Thyroid gland (tissue), 4 donors: ENCODE results near the gene SH2D1B. TPM values are rescaled to one million over a fixed set of nuclear protein-coding genes. Genes with fewer than 3 reads are reported as not detected.

ENCODE experiments used
- DNase-seq, 2 donors: peaks; one replicate each; pipeline ENCODE4 v3.0.0-alpha.2; 2019
- H3K27ac ChIP-seq, 3 donors: fragments of 200-600 bp; sonication (generic); 1 replicate in 2 of 3; 2 replicates in 1 of 3; pipeline ENCODE4 v1.5.1; 2016 to 2019; ENCODE audit warnings: mild to moderate bottlenecking in 1 of 3, moderate library complexity in 1 of 3
- H3K27me3 ChIP-seq: fragments of 200-600 bp; sonication (generic); one replicate; pipeline ENCODE4 v1.5.1; 2019
- H3K36me3 ChIP-seq, 2 donors: fragments of 200-600 bp; sonication (generic); one replicate each; pipeline ENCODE4 v1.5.1; 2016 to 2019
- H3K4me1 ChIP-seq, 2 donors: fragments of 200-600 bp; sonication (generic); one replicate each; pipeline ENCODE4 v1.5.1; 2017 to 2019
- H3K4me3 ChIP-seq, 3 donors: fragments of 200-600 bp; sonication (generic); replicated peaks in 1 of 3; 1 replicate in 2 of 3; 2 replicates in 1 of 3; pipeline ENCODE4 v1.5.1; 2016; ENCODE audit warnings: mild to moderate bottlenecking in 1 of 3
- H3K9me3 ChIP-seq: fragments of 200-600 bp; sonication (generic); one replicate; pipeline ENCODE4 v1.5.1; 2017
- CTCF ChIP-seq, 6 experiments: fragments of 200-600 bp in 3 of 6; fragments of 450-650 bp in 3 of 6; sonication (generic) in 3 of 6; IDR thresholded peaks; one replicate each; pipeline ENCODE4 v1.5.1; 2016 to 2019; ENCODE audit warnings: antibody characterized with exemption in 6 of 6, mild to moderate bottlenecking in 2 of 6, inconsistent platforms in 1 of 6, moderate library complexity in 1 of 6
- POLR2A ChIP-seq, 2 donors: fragments of 450-650 bp; IDR thresholded peaks; one replicate each; pipeline ENCODE4 v1.6.1; 2017; ENCODE audit warnings: antibody characterized with exemption in 2 of 2, mild to moderate bottlenecking in 2 of 2, moderate library complexity in 1 of 2
- WGBS, 2 donors: methylation state at CpG; one replicate each; pipeline ENCODE4 v1.1.5; 2017; 5-methylcytosine and 5-hydroxymethylcytosine counted together
- intact Hi-C: fragments of 100-400 bp; cut with DNase I; formaldehyde crosslinking; loops from one replicate; pipeline ENCODE4 v1.15.1; 2023
- total RNA-seq, 4 donors: library from RNA; depleted of rRNA; stranded (reverse); fragments of >200 nt; gene quantifications; one replicate each; pipeline ENCODE4 v1.2.3, GENCODE V29; 2016

SH2D1B gene
- total RNA-seq, 4 donors from 2014 or later, result not detected

DNA sequence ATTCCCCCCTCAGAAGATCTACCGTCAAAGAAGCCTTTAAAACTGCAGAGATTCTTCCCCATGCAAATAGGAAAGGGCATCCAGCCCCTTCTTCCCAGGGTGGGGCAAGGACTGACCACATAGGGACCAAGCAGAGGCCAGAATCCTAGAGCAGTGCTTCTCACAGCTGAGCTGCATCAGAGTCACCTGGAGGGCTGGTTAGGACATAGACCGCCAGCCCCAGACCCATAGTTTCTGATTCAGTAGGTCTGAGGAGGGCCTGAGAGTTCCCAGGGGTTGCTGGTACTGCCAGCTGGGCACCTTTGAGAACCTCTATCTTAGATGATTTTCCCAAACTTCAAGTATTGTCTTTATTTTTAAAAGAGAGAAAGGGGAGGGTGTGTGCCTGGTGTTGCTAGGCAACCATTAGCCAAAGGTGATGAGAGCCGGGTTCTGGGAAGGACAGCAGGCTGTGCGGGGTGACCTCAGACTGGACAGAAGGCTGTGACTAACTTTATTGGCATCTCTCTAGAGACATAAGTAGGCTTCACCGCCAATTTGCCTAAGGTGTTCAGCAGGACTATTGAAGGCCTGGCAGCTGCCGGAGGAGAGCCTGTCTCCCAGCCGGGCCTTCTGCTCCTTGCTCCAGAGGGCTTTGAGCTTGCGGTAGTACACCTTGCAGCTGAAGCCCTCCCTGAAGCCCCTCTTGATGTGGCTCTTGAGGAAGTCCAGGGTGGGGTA, 38.2 kb downstream of the SH2D1B start:
- 82 to 93% methylated on average over 6 to 8 of the region's 8 CpGs for WGBS, 2 donors
- no peak for DNase-seq
- no peak overlapping the region for H3K4me3 ChIP-seq
- no peak for TF ChIP-seq CTCF (IDR thresholded peaks at IDR 0.05)
- no peak for TF ChIP-seq POLR2A (IDR thresholded peaks at IDR 0.05)
- no peaks in the 10 kb centered on the region for H3K27me3 ChIP-seq
- H3K9me3 ChIP-seq, result no peaks in the 10 kb centered on the region
- H3K36me3 ChIP-seq, result no peaks in the 10 kb centered on the region
- intact Hi-C loops, result no loop called here
- no peak overlapping the region for H3K27ac ChIP-seq
- no peaks in the 10 kb centered on the region for H3K4me1 ChIP-seq

DNA sequence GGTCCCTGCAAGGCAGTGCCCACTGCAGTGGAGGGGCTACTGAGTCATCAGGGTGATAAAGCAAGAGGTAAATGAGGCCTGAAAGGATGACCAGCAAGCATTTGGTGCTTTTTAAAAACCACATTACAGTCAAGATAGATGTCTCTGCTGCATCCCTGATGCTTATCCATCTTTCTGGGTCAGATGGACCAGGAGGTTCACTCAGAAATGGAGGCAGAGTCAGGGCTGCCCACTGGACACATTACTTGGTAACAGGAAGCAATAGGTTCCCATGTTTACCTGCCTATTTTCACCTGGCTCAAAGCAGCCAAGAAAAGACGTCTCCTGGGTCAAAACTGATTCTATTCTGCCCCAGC, 38.9 kb downstream of the SH2D1B start:
- no peak overlapping the region for H3K27ac ChIP-seq
- H3K4me1 ChIP-seq, result no peaks in the 10 kb centered on the region
- TF ChIP-seq POLR2A (IDR thresholded peaks at IDR 0.05) (no peak), CTCF (IDR thresholded peaks at IDR 0.05) (no peak)
- H3K9me3 ChIP-seq, result no peaks in the 10 kb centered on the region
- DNase-seq, result no peak
- H3K27me3 ChIP-seq, result no peaks in the 10 kb centered on the region
- WGBS, 2 donors, result 94 to 100% methylated on average over 1 of the region's 1 CpG
- intact Hi-C loops, result no loop called here
- no peaks in the 10 kb centered on the region for H3K36me3 ChIP-seq
- no peak overlapping the region for H3K4me3 ChIP-seq

DNA sequence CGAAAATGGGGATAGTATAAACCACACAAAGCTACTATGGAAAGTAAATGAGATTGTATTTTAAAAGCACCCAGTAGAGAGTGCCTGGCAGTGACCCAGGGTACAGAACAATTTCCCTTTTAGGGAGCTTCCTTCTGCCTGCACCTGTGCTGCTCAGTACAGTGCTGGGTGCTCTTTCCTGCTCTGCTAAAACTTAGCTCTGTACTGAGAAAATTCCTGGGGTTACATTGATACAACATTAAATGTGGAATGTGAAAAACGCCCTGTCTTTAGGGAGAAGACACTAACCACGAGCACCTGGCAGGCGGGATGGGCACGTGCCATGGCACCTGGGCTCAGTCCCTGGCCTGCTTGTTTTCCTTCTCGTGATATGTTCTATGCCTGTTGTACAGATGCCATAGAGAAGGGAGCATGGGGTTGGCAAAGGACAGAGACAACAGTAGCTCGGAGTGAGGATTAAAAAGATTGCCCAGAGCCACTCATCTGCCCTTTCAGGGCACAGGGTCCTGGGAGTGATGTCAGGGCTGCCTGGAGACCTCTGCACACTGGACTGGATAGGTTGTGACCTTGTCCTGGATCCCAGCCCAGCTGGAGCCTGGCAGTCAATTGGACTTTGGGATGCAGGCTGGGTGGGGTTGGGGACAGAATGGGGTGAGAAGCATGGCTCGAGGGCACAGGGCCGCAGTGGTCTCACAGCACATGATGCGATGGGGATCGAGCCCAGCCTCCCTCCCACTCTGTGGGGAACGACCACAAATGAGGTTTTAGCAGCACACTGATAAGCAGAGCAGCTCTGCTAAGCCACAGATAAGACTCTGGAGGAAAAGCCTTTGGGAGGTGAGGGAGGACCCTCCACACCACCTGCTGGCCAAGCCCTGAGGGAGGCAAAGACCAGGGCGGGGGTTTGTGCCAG, 39.5 kb downstream of the SH2D1B start:
- DNase-seq, result no peak
- H3K4me3 ChIP-seq, result no peak overlapping the region

GRCh38 chr1:162371611-162372010, 40.3 kb downstream of the SH2D1B start:
- H3K27ac ChIP-seq, result no peak overlapping the region
- intact Hi-C loops, result no loop called here
- no peak for DNase-seq
- no peaks in the 10 kb centered on the region for H3K36me3 ChIP-seq
- no peaks in the 10 kb centered on the region for H3K27me3 ChIP-seq
- no peak overlapping the region for H3K4me3 ChIP-seq
- H3K9me3 ChIP-seq, result no peaks in the 10 kb centered on the region
- no peak for TF ChIP-seq POLR2A (IDR thresholded peaks at IDR 0.05)
- TF ChIP-seq CTCF (IDR thresholded peaks at IDR 0.05), result no peak
- H3K4me1 ChIP-seq, result no peaks in the 10 kb centered on the region
- WGBS, 2 donors, result 90 to 92% methylated on average over 6 of the region's 6 CpGs

More for the DNA sequence above, 39.5 kb downstream of the SH2D1B start:
- H3K4me1 ChIP-seq, result no peaks in the 10 kb centered on the region
- no peak overlapping the region for H3K27ac ChIP-seq
- H3K36me3 ChIP-seq, result no peaks in the 10 kb centered on the region
- TF ChIP-seq POLR2A (IDR thresholded peaks at IDR 0.05), result no peak
- TF ChIP-seq CTCF (IDR thresholded peaks at IDR 0.05), result no peak
- 77 to 86% methylated on average over 13 of the region's 13 CpGs for WGBS, 2 donors
- intact Hi-C loops, result no loop called here
- H3K27me3 ChIP-seq, result no peaks in the 10 kb centered on the region
- no peaks in the 10 kb centered on the region for H3K9me3 ChIP-seq

GRCh38 chr1:162370721-162371120, 41.2 kb downstream of the SH2D1B start:
- Histone ChIP-seq H3K9me3 (no peaks in the 10 kb centered on the region), H3K27ac (no peak overlapping the region), H3K27me3 (no peaks in the 10 kb centered on the region), H3K36me3 (no peaks in the 10 kb centered on the region), H3K4me1 (no peaks in the 10 kb centered on the region), H3K4me3 (no peak overlapping the region)
- TF ChIP-seq CTCF (IDR thresholded peaks at IDR 0.05) (no peak), POLR2A (IDR thresholded peaks at IDR 0.05) (no peak)
- intact Hi-C loops, result no loop called here
- DNase-seq, result no peak
- 94 to 95% methylated on average over 3 of the region's 3 CpGs for WGBS, 2 donors
